AG09319 (cell line): ENCODE measurements around the gene VEGFC.

Experiments
- DNase-seq: peaks from one replicate; pipeline ENCODE4 v3.0.0-alpha.2; 2010; ENCODE audit warnings: low read depth; ENCODE audit errors: extremely low read depth
- CTCF ChIP-seq: IDR thresholded peaks from 2 replicates; pipeline ENCODE4 v1.5.1; 2011; ENCODE audit warnings: low read depth, mild to moderate bottlenecking, inconsistent platforms, low read length, moderate library complexity

The VEGFC gene

GRCh38 chr4:176646311-176646710, 146.4 kb downstream of the VEGFC start:
- DNase-seq = no peak
- TF ChIP-seq CTCF = no peak

GRCh38 chr4:176645246-176645960, 147.3 kb downstream of the VEGFC start:
- no peak for TF ChIP-seq CTCF
- DNase-seq = no peak

- no peak for DNase-seq
- TF ChIP-seq CTCF = no peak
Measured at GRCh38 chr4:176642472-176642871, 150.2 kb downstream of the VEGFC start.

- DNase-seq = no peak
- no peak for TF ChIP-seq CTCF
Measured at GRCh38 chr4:176641237-176641636, 151.5 kb downstream of the VEGFC start.

- no peak for DNase-seq
- no peak for TF ChIP-seq CTCF
Measured at GRCh38 chr4:176638992-176639391, 153.7 kb downstream of the VEGFC start.

- TF ChIP-seq CTCF = no peak
- DNase-seq = no peak
Measured at GRCh38 chr4:176636292-176636691, 156.4 kb downstream of the VEGFC start.

GRCh38 chr4:176635372-176636261, 157.1 kb downstream of the VEGFC start:
- peak; percentile 25 for DNase-seq
- no peak for TF ChIP-seq CTCF
